Epidermal melanocyte (primary cell): ENCODE results near the gene STARD7.
"Not testable (repeated sequence)": the region's sequence is repeated elsewhere in the genome, so short reads cannot be mapped to it uniquely, and the experiment has no call there.

Experiments
- DNase-seq: peaks from one replicate; pipeline ENCODE4 v3.0.0; 2011; ENCODE audit warnings: low spot score; ENCODE audit not compliant: insufficient read length

The STARD7 gene

DNA sequence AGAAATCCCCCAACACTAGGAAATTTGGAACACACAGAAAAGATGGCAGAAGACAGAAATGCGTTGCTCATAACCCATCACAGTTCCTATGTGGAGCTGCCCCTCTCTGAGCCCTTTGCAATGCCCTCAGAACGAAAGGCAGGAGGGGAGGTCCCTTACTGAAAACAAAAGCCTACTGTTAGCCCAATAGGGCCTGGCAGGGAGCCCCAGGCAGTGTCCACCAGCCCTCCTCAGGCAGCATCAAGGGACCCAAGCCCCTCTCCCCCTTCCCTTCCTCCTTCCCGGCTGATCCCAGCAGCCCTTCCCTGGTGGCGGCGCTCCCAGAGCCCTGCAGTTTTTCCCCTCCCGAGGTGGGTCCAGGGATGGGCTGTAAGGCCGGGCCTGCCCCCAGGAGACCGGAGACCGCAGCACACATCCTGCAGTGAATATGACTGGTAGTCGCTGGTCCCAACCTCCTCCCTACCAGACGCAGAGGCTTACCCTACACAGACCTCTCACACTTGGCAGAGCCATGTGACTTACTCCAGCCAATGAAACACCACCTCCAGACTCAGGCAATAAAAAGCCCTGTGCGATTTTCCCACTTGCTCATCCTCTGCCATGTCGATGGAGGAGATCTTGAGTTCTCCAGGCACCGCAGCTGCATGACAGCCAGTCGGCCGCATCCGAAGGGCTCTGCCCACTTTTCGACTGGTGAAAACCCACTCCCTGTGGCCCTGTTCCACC is 44.0 kb downstream of the STARD7 start:
- no peak for DNase-seq

DNA sequence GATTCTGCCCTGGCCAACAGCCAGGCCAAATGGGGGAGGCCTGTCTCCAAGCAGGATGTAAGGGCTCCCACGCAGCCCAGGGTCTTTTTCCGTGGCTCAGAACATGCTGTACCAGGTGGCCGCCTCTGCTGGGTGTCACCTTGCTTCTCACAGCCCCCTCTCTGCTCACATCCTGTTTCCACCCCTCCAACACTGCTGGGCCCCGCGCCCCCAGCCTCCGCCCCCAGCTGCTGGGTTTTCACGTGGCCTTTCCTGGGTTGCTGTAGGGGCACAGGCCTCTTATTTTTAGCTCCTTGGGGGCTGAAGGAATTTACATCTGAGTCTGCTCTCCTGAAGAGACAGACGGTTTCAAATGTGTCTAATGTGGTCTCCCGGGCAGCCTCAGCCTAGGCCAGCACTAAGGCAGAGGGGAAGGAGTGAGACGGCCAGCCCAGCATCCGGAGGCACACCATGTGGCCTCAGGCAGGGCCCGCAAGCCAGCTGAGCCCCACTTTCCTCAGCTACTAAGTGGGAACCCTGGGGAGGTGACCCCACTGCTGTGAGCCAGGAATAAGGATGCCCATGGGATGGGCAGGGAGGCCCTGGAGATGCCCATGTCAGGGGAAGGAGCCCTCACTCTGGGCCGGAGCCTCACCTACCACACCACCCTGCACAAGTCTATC is 44.7 kb downstream of the STARD7 start:
- no peak for DNase-seq

GRCh38 chr2:96163415-96163767 is 45.2 kb downstream of the STARD7 start:
- DNase-seq, result no peak

DNA sequence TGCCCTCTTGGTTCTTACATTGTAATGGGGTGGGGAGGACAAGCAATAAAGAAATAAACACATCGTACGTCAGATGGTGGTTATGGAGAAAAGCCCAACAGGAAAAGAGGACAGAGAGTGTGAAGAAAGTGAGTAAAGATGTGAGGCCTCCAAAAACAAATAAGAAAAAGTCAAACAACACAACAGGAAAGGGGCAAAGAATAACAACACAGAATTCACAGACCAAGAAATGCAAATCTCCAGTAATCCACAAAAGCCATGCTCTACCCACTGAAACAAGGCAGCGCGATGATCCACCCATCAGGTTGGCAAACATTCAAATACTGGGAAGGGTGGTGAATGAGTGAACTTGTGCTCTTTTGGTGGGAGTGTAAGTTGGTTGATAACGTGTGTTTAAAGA is 46.7 kb downstream of the STARD7 start:
- DNase-seq, result no peak

DNA sequence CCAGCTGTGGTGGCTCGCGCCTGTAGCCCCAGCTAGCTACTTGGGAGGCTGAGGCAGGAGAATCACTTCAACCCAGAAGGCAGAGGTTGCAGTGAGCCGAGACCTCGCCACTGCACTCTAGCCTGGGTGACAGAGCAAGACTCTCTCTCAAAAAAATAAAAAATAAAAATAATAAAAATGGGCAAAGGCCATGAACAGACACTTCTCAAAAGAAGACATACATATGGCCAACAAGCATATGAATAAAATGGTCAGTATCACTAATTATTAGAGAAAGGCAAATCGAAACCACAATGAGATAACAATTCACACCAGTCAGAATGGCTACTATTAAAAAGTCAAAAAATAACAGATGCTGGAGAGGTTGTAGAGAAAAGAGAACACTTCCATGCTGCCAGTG is 48.3 kb downstream of the STARD7 start:
- DNase-seq, result not testable (repeated sequence)

- DNase-seq, result no peak
Observed at GRCh38 chr2:96159084-96159830, 49.4 kb downstream of the STARD7 start.

DNA sequence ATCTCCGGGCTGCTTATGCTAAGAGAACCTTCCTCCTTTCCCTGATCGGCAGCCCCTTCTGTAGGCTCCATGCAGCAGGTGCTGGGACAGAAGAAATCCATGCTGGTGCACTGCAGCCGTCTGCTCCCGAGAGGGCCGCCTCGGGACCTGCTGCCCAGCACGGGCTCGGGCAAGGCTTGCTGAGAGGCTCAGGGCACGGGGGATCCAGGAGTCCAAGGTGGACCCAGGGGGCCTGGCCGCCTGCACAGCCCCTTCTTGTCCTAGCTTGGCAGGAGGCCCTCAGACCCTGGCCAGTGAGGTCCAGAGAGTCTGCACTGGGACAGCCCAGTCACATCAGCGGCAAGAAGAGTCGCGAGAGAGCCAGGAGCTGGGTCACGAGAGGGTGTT is 50.1 kb downstream of the STARD7 start:
- no peak for DNase-seq

DNA sequence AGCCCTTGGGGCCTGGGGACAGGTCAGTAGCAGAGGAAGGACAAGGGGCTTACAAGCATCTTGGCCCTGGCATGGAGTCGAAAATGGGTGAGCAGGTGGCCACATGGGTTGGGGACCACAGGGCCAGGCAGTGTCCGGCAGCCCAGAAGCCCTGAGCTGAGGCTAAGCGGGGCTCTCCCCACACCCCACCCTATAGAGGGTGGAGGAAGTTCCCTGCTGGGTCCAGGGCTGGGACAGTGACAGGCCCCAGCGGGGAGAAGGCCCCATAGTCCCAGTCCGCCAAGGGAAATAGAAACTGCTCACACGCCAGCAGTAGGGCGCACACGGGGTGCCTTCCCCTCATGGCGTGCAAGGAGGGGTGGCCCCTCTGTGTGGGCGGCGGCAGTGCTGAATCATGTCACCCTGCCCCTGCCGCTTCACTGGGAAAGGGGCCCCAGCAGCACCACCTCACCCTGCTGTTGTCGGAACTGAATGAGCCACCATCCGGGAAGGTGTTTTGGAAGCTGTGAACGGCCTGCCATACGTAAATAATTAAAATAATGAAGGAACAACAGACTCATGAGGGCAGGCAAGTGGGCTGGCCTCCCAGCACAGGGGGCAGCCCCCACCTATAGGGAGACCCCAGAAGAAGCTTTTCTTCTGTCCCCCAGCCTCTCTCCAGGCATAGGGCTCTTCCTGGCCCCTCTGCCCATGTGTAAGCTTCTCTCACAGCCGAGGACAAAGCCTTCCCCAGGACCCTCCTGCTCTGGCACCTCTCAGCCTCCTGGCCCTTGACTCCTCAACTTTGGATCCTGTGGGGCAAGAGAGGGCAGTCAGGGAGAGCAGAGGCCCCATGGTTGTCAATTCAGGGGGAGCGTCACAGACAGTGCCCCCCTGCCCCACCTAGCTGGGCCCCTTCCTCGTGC is 50.7 kb downstream of the STARD7 start:
- DNase-seq, result no peak

DNA sequence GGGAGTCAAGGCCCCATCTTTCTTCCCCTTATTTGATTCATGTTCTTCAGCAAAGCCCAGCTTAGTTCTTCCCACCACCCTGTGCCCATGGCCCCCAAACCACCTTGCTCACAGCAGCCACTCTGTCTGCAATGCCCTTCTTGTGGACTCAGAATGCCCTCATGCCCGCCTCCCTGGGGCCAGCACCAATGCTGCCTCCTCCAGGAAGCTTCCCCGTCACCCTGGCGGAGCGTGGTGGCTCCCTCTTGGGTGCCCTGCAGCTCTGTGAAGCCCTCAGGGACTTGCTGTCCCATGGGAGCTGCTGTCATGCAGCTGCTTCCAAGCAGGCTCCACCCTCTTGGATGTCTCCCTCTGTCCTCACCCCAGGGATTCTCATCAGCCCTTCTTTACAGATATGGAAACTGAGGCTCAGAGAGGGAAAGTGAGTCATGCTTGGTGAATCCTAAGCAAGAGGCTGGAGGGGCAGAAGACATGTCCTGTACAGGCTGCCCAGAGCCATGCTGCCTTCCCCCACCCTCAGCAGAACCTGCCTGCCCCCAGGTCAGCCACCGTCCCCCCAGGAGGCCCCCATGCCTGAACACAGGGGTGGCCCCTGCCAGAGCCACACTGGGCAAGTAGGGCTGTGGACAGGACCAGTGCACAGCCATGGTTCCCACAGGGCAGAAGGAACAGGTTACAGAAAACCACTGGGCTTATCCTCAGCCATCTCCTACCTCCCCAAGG is 51.5 kb downstream of the STARD7 start:
- DNase-seq, result no peak

- no peak for DNase-seq
Observed at GRCh38 chr2:96156011-96156820, 52.4 kb downstream of the STARD7 start.

DNA sequence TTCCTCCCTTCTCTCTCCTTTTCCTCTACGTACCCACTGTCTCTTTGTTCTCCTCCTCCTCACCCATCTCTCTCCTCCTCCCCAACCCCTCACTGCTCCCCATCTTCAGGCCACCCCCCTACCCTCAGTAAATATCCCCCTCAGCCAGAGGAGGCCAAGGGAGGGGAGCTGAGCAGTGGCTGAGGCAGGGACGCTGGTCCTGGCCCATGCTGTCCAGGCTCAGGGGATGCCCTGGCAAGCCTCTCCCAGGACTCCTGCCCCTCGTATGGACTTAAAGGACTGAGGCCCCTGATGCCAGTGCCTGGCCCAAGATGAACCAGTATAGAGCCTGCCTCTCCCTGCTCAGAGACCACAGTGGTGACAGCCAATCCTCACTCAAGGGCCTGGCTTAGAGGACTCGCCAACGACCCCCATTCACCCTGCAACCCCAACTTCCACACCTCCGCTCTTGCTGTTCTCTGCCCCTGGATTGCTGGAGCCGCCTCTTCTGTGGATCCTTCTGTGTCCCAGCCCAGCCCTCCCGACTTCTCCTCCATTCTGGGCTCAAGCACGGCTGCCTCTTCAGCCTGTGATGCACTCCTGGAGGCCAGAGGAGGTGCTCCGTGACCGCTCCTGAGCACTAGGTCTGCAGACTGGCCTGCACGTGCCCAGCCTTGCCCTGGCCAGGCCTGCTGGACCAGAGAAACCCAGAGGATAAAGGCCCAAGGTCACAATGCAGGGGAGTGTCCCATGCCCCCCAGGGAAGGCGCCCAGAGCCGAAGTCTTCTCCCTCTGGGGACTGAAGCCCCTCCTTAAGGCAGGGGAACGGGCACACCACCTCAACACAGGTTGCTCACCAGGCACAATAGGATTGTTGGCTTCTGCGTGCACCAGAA is 53.9 kb downstream of the STARD7 start:
- no peak for DNase-seq

GRCh38 chr2:96153991-96154431 is 54.6 kb downstream of the STARD7 start:
- no peak for DNase-seq

GRCh38 chr2:96153291-96153713 is 55.3 kb downstream of the STARD7 start:
- DNase-seq, result no peak

DNA sequence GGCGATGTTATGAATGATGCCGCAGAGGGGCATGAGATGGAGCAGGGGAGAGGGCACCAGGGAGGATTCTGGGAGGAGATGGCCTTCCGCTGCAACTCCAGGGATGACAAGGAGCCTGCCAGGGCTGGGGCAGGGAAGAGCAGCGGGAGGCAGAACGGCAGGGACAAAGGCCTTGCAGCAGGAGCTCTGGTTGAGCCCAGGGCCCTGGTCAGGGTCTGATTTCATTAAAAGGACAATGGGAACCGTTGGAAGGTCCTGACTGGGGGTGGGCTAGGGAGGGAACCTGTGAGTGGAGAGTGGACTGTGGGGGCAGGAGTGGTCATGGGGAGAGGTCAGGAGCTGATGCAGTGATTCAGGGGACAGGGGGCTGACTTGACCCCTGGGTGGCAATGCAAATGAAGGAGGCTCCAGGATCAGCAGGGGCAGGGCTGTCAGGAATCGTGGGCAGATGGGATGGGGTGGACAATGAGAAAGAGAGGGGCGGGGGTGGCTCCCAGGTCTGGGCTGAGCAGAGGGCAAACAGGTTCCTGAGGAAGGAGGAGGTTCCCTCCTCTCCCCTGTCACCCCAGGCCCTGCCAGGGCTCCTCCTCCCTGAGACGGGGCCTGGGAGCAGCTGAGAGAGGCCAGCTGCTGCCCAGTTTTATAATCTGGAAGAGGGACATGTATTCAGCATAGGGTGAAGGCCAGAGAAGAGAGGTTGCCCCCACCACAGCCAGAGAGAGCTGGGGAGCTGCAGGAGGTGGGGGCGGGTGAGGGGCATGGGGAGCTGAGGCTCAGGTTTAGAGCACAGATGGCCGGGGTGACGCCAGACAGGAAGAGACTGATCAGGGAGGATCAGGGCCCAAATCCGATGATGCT is 56.1 kb downstream of the STARD7 start:
- no peak for DNase-seq

GRCh38 chr2:96151595-96152303 is 56.9 kb downstream of the STARD7 start:
- DNase-seq, result no peak

DNA sequence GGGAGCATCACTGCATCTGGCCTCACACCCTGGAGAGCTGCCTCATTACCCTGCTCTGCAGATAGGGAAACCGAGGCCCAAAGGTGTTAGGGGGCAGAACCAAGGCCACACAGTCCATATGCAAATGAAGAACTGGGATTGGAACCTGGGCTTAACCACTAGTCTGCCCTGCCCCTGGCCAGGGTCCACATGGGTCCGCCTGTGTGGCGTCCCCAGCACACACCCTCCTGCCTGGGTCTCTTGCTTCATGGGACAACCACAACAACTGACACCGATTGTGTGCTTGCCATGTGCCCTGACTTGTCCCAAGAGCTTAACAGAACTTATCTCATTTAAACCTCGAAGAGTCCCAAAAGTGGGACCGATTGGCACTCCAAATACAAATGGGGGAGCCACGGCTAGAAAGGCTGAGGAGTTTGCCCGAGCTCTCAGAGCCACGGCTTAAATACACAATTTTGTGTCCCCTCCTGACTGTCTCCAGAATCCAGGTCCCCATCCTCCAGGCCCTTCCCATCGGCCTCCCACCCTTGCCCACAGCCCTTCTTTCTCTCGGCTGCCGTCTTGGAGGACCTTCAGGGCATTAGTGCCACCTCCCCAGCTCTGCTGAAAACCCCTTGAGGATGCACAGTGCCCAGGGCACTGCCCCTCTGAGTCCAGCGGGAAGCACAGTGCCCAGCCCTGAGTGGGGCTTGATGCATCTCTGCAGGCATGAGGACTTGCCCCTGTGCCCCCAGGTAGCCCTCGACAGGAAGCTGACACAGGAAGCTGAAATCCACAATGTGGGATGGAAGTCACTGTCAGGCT is 57.6 kb downstream of the STARD7 start:
- DNase-seq, result no peak
